Raji (cell line): ENCODE measurements around the gene PHLPP2.

Source experiments
- POLR2A ChIP-seq: IDR thresholded peaks from 2 replicates; pipeline ENCODE4 v1.6.1; 2011; ENCODE audit warnings: low read depth, low read length, control low read depth; ENCODE audit not compliant: insufficient read depth

Gene PHLPP2, protein sequence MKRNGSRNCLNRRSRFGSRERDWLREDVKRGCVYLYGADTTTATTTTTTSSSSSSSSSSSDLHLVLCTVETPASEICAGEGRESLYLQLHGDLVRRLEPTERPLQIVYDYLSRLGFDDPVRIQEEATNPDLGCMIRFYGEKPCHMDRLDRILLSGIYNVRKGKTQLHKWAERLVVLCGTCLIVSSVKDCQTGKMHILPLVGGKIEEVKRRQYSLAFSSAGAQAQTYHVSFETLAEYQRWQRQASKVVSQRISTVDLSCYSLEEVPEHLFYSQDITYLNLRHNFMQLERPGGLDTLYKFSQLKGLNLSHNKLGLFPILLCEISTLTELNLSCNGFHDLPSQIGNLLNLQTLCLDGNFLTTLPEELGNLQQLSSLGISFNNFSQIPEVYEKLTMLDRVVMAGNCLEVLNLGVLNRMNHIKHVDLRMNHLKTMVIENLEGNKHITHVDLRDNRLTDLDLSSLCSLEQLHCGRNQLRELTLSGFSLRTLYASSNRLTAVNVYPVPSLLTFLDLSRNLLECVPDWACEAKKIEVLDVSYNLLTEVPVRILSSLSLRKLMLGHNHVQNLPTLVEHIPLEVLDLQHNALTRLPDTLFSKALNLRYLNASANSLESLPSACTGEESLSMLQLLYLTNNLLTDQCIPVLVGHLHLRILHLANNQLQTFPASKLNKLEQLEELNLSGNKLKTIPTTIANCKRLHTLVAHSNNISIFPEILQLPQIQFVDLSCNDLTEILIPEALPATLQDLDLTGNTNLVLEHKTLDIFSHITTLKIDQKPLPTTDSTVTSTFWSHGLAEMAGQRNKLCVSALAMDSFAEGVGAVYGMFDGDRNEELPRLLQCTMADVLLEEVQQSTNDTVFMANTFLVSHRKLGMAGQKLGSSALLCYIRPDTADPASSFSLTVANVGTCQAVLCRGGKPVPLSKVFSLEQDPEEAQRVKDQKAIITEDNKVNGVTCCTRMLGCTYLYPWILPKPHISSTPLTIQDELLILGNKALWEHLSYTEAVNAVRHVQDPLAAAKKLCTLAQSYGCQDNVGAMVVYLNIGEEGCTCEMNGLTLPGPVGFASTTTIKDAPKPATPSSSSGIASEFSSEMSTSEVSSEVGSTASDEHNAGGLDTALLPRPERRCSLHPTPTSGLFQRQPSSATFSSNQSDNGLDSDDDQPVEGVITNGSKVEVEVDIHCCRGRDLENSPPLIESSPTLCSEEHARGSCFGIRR (N-terminal part only)

DNA sequence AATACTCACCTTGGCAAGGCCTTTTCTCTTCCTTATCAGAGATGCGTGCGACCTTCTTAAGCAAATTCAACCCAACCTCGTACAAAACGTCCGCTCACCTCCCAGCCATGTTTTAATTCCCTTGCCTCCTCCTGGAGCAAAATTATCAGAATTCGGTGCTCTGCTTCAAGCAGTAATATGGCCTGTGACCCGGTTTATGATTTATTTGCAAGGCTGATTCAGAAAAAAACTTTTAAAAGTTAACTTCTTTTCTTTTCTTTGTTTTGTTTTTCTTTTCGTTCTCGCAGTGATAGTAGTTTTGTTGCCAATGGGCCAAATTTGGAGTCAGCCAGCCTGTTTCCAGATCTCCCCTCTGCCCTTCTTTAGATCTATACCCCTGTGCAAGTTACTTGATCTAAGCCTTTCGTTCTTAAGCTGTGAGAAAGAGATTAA is at the start of gene PHLPP2:
TSS of gene PHLPP2 (minus strand) at position 382 of the 432 bp plus-strand sequence. CDS start 9,906 bp downstream, outside the sequence.
- no peak for TF ChIP-seq POLR2A

DNA sequence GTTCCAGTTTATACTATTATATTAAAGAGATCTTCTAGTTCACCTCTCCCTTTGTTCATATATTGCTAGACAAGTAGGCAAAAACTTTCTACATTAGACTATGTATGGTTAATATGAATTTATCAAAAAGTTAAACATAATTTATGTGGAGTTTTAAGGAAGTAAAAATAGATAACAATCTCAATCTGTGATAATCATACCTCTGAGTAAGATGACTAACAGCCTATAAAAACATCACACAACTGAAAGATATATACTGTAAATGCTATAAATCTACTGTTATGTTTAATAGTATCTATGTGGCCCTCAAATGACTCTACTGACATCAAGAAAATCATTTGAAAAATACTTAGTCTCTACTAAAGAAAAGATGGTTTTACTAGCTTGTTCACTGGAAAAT is 47.1 kb upstream of the PHLPP2 start:
- no peak for TF ChIP-seq POLR2A

DNA sequence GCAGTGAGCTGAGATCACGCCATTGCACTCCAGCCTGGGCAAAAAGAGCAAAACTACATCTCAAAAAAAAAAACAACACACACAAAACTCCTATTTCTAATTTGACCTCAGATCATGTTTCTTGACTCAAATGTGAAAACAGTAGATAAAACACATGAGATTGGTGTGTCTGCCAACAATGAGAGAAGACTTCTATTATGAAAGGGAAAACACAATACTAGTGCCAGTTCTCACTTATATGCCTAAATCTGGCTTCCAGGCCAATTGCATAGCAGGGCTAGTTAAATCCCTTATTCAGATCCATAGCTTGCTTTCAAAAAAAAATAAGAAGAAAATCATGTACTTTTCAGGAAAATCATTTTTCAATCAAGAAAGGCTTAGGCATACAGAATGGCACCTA is 44.7 kb upstream of the PHLPP2 start:
- no peak for TF ChIP-seq POLR2A

DNA sequence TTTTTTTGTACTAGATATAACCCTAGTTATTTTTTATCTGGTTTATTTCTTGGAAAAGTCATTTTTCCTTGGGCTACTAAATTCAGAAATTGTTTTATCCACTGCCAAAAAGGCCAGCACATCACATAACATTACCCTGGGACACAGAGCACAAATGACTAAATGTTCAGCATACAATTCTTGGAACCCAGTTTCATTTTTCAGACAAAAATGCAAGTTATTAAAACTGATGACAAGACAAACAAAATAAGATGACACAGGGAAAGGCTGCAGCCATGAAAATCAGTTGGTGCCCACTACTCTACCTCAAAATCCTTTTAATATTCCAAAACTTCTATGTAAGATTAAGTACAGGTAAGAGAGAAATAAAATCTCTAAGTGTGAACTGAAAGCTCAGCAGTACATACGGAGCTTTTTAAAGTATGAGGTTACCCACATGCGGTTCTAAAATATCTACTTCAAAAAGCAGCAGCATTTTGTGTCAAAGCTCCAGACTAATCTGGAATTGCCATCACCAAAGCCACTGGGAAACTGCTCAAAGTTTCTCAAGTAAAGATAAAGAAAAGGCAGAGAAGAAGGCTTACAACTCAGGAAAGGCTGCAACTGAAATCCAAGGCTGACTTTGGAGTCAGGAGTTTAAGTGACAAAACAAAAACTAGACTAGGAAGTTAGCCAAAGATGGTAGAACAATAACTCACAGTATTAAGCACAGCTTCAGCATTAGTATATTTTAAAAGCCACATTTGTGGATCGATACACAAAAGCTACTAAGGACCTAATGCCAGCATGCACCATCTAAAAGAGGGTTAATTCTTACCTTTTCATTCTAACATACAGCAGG is 42.8 kb upstream of the PHLPP2 start:
- no peak for TF ChIP-seq POLR2A

DNA sequence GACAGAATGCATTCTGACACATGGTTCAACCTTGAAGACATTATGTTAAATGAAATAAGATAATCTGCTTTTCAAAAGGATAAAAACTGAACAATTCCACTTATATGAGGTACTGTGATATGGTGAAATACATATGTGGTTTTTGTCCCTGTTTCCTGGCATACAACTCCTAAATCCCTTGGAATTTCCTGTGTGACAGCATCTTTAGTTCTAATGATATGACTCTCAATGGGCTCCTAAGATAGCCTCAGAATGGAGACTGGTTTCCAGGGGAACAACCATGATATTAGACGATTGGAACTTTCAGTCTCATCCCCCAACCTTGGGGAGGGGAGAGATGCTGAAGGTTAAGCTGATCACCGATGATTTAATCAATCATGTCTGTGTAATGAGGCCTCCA is 37.7 kb upstream of the PHLPP2 start:
- TF ChIP-seq POLR2A, result no peak

- TF ChIP-seq POLR2A, result no peak
These were observed 36.6 kb upstream of the PHLPP2 start for GRCh38 chr16:71761097-71761496.

DNA sequence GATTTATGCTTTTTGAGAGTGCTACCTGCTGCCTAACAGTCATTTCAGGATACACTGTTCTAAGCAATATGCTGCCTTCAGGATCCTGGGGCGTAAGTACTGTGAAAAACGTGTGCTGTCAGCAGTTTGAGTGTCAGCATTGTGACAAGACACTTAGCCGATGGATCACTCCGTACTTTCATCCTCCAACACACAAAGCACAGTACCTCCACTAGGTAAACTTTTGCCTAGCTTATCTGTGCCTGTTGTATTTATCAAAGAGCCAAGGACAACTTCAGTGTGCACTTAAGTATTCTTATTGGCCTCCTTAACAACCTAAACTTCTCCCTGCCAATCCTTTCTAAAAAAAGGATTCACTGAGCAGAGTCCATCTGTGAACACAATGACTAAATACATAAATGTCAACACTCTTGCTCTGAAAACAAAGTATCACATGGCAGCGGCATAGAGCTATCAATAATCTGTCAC is 33.8 kb upstream of the PHLPP2 start:
- no peak for TF ChIP-seq POLR2A

DNA sequence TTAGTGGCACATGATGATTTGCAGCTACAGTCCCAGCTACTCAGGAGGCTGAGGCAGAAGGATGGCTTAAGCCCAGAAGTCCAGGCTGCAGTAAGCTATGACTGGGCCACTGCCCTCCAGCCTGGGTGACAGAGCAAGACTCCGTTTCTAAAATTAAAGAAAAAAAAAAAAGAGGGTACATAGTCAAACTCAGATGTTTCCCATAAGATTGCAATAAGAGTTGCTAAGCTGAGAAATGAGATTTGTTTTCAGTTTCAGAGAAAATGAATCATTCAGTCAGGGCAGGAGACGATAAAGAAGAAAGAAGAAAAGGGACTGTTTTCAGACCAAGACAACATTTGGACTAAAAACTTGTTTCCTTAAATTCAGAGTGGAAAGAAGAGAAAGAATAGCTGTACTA is 30.2 kb upstream of the PHLPP2 start:
- TF ChIP-seq POLR2A, result no peak

DNA sequence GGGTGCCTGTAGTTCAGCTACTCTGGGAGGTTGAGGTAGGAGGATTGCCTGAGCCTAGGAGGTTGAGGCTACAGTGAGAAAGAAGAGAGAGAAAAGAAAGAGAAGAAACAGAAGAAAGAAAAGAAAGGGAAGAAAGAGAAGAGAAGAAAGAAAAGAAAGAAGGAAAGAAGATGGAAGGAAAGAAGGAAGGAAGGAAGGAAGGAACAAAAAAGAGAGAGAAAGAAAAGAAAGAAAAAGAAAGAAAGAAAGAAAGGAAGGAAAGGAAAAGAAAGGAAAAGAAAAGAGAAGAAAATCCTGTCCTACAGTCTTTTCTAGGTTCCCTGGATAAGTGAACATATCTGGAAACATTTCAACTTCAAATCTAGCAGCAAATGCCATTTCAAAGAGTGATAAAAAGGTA is 29.6 kb upstream of the PHLPP2 start:
- TF ChIP-seq POLR2A, result no peak

DNA sequence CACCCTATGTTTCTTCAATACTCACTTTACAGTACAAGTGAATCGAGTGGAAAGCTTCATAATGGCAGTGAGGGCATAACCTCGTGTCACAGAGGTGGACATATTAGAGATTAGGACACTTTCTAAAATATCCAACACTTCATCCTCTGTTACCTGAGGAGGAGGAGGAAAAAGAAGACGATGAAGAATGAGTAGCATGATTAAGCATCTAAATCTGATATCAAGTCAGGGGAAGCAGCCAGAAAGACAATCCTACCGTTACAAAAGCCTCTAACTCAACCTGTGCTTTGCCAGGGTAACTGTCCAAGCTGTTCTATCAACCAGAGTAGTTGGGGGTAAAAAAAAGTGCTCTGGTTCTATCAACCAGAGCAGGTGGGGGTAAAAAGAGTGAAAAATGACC is 23.7 kb upstream of the PHLPP2 start:
- no peak for TF ChIP-seq POLR2A

DNA sequence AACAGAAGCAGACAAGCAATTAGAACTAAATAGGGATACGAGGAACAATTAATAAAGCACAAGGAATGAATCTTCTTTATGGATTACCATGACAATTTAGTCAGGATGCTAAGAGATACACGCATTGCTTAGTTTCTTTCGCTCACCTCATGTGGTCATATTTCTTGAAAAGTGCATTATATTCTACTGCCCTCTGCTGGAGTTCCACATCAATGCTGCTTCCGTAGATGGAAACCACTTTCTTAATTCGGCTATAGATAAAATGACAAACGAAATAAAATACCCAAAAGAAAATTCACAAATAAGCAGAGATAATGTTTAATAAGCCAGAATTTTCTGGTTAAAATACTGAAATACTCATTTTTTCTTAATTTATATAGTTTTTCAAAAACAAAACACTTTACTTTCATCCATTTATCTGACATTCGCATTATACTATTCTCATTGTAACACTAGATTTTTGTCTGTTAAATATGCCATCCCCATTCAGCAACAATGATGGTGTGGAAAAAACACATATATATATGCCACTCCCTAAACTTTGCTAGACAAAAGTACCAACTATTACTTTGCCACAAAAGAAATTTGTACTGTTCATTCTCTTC is 22.0 kb upstream of the PHLPP2 start:
- TF ChIP-seq POLR2A, result no peak

- TF ChIP-seq POLR2A, result no peak
These were observed 14.4 kb upstream of the PHLPP2 start for GRCh38 chr16:71738855-71739254.

GRCh38 chr16:71737501-71737900 is 13.0 kb upstream of the PHLPP2 start:
- no peak for TF ChIP-seq POLR2A

- no peak for TF ChIP-seq POLR2A
These were observed 10.0 kb upstream of the PHLPP2 start for GRCh38 chr16:71734511-71734910.
